Neural cell (in vitro differentiated cells): ENCODE data around the gene OTUD7B.

Source experiments
- CTCF ChIP-seq: fragments of 450-650 bp; IDR thresholded peaks from 2 replicates; pipeline ENCODE4 v1.5.1; 2014; ENCODE audit warnings: antibody characterized with exemption, mild to moderate bottlenecking, moderate library complexity; ENCODE audit not compliant: poor library complexity, severe bottlenecking
- EP300 ChIP-seq: fragments of 450-650 bp; conservative IDR thresholded peaks from 2 replicates; pipeline ENCODE4 v1.6.1; 2014; ENCODE audit warnings: antibody characterized with exemption, mild to moderate bottlenecking, moderate library complexity; ENCODE audit not compliant: poor library complexity, severe bottlenecking
- EZH2 ChIP-seq: fragments of 200-600, 300-800 bp; shearing (Covaris generic), sonication (generic); IDR thresholded peaks from 2 replicates; pipeline ENCODE4 v1.6.1; 2014; ENCODE audit warnings: antibody characterized with exemption, low read length, borderline replicate concordance, mild to moderate bottlenecking; ENCODE audit not compliant: insufficient read depth, poor library complexity, severe bottlenecking
- MXI1 ChIP-seq: fragments of 450-650 bp; conservative IDR thresholded peaks from 2 replicates; pipeline ENCODE4 v1.6.1; 2014; ENCODE audit warnings: antibody characterized with exemption, mild to moderate bottlenecking; ENCODE audit not compliant: poor library complexity, severe bottlenecking
- POLR2AphosphoS5 ChIP-seq: IDR thresholded peaks from 2 replicates; pipeline ENCODE4 v1.6.1; 2012
- RAD21 ChIP-seq: fragments of 450-650 bp; conservative IDR thresholded peaks from 2 replicates; pipeline ENCODE4 v1.6.1; 2014; ENCODE audit warnings: antibody characterized with exemption, mild to moderate bottlenecking, moderate library complexity
- REST ChIP-seq: IDR thresholded peaks from 2 replicates; pipeline ENCODE4 v1.6.1; 2012; ENCODE audit warnings: borderline replicate concordance
- SMC3 ChIP-seq: fragments of 450-650 bp; conservative IDR thresholded peaks from 2 replicates; pipeline ENCODE4 v1.6.1; 2014; ENCODE audit warnings: antibody characterized with exemption, mild to moderate bottlenecking, moderate library complexity; ENCODE audit not compliant: poor library complexity
- TAF1 ChIP-seq: IDR thresholded peaks from 2 replicates; pipeline ENCODE4 v1.6.1; 2012; ENCODE audit warnings: low read depth

GRCh38 chr1:149929856-149930255, 80.7 kb downstream of the OTUD7B start:
- TF ChIP-seq CTCF (no peak), EZH2 (no peak), POLR2AphosphoS5 (no peak), SMC3 (no peak), RAD21 (no peak), TAF1 (no peak), EP300 (no peak), REST (no peak), MXI1 (no peak)
